GM18873 (cell line): ENCODE measurements around the gene DIP2C.
"Not testable (repeated sequence)": the region's sequence is repeated elsewhere in the genome, so short reads cannot be mapped to it uniquely, and the experiment has no call there.

Experiments used
- ATAC-seq: cut with Tn5 transposase; IDR thresholded peaks from one replicate; pipeline ENCODE4 v1.9.1; 2021; ENCODE audit warnings: mild to moderate bottlenecking, moderate library complexity, moderate number of reproducible peaks; ENCODE audit not compliant: unreplicated experiment, low FRiP score

Gene DIP2C

DNA sequence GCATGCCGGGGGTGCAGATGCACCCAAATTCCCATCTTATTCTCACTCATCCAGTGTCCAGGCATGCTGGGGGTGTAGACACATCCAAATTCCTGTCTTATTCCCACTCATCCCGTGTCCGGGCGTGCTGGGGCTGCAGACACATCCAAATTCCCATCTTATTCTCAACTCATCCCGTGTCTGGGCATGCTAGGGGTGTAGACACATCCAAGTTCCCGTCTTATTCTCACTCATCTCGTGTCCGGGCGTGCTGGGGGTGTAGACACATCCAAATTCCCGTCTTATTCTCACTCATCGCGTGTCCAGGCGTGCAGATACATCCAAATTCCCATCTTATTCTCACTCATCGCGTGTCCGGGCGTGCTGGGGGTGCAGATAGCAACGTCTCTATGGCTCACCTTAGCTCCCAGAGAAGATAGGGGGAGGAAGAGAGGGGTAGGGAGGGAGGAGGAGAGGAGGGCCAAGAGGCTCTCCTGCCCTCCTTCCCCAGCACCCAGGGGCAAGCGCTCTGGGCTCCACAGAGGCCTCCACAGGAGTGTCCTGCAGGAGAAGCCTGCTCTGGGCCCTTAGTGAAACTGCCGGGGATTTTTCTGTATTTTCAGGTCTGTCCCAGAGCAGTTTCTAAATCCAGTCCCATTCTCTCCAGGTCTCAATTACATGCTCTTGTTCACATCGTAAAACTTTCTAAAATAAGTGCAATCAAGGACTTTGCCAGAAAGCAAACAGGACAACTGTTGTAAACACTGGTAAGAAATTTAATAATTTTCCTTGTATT lies 210.8 kb downstream of the DIP2C start:
- ATAC-seq, result no peak

DNA sequence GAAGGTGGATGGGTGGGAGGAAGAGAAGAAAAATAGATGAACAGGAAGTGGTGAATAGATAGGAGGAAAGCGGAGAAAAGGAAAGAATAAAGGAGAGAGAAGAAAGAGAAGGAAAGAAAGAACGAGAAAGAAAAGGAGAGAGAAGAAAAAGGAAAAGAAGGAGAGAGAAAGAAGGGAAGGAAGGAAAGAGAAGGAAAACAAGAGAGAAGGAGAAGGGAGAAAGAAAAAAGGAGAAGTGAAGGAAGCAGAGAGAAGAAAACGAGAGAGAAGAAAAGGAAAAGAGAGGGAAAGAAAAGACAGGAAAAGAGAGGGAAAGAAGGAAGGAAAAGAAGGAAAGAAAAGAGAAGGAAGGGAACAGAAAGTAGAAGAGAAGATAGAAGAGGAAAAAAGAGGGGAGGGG lies 211.8 kb downstream of the DIP2C start:
- ATAC-seq, result no peak

DNA sequence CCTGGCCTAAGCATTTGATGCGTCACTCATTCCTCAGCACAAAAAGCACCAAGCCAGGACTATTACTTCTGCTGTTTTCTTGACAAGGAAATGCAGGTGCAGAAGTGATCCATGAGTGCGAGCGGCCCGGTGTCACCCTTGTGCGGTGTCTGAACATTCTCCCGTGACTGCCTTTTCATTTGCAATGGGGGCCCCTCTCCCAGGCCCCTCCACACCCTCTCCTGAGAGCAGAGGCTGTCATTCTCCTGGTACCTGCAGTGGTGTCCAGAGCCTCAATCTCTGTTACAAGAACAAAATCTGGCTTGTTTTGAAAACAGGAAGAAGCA lies 213.1 kb downstream of the DIP2C start:
- ATAC-seq, result no peak

DNA sequence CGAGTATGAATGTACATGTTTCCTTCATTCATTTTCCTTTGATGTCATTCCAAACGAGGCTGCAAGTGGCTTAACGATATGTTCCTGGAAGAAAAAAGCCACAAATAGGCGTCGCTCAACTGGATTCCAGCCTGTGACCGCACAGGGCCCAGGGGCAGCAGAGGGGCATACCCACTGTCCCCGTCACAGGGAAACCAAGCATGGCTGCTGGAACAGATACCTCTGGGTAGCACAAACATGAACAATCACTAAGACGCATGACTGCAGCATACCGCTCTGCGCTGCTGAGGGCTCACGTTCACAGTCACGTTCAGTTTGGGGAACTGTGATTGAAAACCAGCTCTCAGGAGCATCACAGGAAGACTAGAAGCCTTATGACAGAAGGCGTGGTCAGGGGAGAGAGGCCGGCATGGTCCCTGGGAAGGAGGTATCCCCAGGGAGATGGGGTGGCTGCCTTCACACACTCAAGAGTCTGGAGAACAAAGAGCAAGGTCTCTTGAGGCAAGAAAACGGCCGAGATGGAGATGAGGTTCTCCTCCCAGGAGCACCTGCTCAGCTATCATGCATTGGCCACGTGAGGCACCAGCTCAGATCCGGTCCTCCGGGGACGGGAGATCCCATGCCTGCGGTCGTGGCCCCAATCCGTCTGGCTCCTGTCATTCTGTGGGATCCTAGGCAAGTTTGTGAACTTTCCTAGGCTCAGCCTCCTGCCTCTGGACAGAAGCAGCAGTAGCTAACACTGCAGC lies 213.6 kb downstream of the DIP2C start:
- no peak for ATAC-seq

DNA sequence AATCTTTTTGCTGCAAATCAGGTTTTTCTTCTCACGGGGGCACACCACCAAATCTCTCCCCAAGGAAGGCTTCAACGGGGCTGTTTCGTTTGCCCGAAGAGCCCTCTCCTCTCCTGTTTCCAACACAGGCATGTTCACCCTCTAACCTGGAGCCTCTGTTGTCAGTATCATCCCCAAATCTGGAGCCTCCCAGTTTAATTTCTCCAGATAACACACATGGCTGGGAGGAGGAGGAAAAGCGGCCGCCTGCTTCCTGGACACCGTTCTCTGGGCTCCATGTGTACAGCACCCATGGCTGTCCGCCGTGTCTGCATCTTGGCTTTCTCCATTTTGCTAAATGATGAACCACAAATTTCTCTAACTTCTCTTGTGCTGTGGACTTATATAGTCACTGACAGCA lies 214.5 kb downstream of the DIP2C start:
- no peak for ATAC-seq

DNA sequence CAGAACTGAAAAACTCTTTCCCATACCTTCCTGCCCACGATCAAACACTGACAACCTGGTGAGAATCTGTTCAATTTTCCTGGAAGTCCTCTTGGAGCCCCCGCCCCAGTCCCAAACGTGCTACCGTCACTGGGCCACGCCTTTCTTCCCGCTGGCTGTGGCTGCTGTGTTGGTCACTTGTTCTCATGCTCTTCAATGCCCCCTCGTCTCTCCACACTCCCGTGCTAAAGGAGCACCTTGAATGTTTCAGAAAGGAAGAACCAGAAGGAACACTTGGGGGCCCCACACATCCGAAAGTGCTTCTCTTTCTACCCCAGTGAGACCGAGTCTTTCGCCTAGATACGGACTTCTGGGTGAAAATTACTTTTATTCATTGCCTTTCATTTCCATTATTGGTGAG lies 215.1 kb downstream of the DIP2C start:
- no peak for ATAC-seq

DNA sequence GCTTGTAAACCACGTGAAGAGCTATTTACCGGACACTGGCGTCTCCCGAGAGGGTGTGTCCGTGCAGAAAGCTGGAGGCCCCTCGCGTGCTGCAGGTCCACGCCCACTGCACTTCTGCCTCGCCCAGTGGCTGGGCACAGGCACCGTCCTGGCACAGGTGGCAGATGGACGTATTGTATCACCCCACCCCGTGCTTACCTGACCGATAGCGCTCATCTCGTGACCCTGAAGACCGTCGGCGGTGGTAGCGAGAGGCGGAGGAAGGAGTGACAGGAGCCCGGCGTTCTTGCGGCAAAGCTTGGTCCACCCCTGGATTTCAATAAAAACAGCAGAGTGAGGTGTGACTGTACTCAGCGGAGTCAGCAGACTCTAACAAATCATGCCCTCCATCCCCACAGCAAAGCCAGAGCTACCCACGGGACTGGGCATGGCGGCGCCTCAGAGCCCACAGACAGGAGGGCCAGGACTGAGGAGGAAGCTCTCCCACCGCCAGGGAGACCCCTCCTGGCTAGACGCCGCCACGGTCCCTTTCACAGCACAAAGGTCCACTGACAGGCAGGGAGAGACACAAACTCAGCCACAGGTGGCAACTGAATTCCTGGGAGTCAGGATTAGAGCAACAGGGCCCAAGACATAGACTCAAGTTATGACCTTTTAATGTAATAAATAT lies 217.1 kb downstream of the DIP2C start:
- ATAC-seq, result no peak

DNA sequence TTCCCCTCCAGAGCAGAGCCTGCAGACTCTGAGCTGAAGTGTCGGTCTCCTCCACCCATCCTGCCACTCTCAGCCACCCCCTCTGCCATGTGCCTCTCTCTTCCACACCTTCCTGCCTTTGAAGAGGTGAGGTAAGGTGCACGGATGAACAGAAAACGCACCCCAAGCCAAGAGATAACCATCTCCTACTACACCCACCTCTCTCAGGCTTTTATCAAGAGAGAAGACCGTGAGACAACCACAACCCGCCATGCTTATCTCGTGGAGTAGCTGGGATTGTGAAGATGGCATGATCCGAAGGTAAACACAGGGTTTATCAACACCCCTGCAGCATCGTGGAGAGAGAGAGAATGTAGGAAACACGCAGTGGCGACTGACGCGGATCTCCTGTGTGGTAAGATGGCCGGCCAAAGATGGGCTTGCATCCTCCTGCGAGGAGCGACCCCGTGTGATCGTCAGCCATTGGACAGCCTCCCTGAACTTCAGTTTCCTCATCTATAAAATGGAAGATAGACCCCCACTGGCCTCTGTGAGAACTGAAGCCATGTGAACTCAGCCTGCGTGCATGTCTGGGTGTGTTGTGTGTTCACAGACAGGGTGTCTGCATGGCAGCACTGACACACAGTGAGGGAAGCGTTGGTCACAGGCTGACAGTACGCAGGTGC lies 219.0 kb downstream of the DIP2C start:
- no peak for ATAC-seq

DNA sequence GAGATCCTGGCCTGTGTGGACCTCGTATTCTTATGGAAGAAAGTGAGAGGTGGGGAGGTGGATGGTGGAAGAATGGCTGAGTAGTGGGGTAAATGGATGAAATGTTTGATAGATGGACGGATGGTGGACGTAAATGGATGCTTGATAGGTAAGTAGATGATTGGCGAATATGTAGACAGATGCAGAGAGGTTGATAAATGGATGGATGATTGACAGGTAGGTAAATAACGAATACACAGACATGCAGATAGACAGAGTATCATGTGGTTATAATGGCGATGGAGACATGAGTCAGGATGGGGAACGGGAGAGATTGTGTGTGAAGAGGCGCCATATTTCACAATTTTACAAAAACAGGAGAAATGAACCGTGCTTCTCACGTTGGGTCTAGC lies 219.5 kb downstream of the DIP2C start:
- ATAC-seq, result no peak

DNA sequence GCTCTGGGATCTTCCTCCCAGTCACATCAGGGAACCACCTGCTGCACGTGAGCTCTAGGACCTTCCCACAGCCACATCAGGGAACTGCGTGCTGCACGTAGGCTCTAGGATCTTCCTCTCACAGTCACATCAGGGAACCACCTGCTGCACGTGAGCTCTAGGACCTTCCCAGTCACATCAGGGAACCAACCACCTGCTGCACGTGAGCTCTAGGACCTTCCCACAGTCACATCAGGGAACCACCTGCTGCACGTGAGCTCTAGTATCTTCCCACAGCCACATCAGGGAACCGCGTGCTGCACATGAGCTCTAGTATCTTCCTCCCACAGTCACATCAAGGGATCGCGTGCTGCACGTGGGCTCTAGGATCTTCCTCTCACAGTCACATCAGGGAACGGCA lies 229.7 kb downstream of the DIP2C start:
- ATAC-seq, result no peak

DNA sequence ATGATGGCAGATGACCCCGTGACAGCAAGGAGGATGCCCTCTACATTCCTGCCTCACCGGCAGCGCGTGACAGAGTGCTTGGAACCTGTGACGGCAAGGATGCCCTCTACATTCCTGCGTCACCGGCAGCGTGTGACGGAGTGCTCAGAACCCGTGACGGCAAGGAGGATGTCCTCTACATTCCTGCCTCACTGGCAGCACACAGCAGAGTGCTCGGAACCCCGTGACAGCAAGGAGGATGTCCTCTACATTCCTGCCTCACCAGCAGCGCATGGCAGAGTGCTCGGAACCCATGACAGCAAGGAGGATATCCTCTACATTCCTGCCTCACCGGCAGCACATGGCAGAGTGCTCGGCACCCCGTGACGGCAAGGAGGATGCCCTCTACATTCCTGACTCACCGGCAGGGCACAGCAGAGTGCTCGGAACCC lies 231.0 kb downstream of the DIP2C start:
- ATAC-seq, result no peak

DNA sequence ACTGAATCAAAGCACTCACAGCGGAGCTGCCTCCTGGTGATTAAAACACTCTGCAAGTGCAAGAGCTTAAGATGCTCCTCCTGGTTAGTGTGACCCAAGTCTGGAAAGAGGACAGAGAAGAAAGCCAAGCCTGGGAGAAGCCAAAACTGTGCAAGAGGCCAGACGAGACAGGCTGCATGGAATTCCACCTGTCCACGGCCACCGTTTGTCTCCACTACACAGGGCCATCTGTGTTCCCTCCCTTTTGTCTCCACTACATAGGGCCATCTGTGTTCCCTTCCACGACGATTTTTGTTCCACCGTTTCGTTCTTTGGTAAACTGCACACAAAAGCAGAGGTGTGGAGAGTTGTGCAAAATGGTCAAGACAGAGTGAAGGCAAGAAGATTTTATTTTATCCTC lies 233.0 kb downstream of the DIP2C start:
- ATAC-seq, result no peak

DNA sequence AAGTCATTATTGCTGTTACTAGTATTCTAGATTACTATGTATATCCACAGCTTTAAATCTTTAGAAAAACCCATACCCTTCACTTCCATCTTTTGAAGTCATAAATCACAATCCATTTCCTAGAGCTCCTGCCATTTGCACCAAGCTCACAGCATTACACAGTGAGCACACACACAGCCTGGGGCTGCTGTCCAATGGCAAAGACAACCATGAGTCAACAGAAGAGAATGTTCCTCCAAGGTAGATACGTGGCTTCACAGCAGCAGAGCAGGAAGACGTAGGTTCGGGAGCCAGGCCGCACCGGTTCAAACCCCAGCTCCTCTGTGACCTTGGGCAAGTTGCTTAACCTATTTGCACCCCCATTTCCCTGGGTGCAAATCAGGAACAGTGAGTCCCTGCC lies 234.6 kb downstream of the DIP2C start:
- ATAC-seq, result no peak

DNA sequence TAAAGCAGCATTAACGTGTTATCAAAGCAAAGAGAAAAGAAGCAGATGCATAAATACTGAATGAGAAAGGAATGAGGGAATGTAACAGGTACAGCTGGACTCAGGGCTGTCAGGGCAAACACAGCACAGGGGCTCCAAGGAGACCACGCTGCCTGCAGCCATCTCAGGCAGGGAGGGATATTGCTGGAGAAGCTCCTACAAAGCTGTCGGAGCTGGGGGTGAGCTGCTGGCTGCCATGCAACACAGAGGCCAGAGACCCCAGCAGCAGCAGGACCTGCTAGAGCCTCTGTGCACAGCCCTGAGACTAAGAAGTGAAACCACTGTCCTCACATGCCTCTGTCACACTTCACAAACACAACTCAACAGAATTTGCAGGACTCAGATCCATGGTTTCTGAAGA lies 235.8 kb downstream of the DIP2C start:
- no peak for ATAC-seq

DNA sequence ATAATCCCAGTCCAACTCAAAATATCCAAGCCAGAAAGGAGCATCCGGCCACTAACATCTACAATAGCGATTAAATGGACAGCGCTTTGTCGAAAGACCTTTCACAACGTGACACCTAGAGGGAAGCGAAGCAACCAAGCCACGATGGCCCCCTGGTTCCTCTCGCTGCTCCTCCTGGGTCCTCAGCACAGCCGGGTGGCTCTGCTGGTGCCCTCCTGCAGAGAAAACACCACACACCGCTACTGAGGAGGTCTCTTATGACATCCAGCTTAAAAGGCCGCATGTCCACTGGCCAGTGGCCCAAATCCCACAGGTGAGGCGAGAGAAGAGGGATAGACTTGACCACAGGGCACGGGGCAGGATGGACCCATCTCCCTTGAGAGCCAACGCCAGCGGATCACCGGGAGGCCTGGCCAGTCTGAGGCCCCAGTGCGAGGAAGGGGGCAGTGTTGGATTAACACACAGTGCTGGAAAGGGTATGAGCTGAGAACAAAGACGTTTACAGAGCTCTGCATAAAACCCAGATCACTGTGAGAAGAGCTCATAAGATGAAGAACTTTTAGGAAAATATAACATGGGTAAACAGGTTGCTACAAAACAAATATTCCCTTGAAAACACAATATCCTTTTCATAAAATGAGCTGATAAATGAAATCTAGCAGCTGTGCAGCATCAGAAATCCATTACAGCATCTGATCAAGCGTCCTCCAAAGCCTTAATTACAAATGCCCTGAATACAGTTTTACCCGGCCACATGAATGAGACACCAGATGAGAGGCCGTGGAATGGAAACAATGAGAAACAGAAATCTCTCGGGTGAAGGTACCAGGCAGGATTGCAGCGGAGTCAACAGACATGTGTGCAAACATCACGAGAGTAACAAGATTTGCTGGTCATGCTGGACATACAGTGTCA lies 236.7 kb downstream of the DIP2C start:
- no peak for ATAC-seq

DNA sequence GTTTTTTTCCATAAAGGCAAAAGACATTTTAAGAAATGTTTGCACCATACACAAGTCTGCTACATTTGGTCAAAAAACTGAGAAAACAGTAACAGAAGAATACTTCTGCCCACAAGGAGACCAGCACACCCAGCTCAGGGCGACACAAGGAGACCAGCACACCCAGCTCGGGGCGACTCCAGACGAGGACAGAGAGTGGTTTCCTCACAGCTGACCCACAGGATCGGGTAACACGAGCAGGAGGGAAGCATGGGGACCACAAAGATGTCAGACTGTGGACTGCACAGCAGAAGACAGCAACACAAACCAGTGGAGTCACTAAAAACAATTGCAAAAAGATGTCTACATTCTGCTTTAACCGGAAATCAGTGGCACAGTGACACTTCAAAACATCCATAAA lies 237.6 kb downstream of the DIP2C start:
- no peak for ATAC-seq

DNA sequence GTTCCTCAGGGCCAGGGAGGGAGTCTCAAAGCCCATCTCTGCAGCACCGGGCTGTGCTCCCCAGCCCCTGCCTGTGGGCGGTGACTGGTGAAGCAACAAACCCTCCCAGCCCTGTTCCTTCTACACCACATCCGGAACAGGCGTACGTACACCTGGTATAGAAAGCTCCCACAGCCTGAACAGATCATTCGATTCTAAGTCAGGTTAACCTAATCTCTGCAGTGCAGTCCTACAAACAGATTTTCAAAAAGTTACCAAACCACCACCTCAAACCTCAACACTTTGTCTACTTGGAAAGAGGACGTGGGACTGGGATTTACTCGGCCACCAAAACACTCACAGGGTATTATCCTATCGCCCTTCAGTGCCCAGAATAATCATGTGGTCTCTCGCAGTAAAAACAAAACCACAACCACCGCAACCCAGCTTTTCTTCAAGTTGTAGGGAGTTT lies 238.4 kb downstream of the DIP2C start:
- ATAC-seq, result peak; percentile 99

DNA sequence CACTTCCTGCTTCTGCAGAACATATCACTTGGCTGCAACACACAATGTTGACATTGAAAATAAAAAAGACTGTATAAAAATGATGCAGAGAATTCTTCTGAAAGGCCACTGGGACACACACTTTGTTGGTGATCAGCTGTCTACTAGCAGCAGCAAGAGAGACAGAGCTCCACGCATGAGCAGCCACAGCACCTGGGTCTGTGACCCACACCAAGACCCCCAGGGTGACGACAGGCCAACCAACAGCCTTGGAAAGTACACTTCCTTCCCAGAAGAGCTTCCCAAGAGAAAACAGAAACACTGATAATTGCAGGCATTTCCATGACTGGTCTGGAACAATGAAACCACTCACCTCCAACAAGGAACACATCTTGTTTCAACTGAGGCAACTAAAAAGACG lies 239.0 kb downstream of the DIP2C start:
- no peak for ATAC-seq

DNA sequence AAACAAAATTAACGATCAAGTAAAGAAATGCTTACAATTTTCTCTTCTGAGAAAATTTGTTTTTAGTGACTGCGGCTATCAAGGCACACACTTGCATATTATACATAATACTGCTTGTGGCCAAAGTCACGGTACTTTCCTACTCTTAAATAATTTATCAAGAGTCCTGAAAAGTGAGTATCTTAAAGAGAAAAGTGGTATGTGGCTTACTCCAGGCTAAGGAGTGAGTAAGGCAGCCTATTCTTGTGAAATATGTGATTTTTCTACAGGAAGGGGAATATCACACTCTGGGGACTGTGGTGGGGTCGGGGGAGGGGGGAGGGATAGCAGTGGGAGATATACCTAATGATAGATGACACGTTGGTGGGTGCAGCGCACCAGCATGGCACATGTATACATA lies 240.1 kb downstream of the DIP2C start:
- not testable (repeated sequence) for ATAC-seq

DNA sequence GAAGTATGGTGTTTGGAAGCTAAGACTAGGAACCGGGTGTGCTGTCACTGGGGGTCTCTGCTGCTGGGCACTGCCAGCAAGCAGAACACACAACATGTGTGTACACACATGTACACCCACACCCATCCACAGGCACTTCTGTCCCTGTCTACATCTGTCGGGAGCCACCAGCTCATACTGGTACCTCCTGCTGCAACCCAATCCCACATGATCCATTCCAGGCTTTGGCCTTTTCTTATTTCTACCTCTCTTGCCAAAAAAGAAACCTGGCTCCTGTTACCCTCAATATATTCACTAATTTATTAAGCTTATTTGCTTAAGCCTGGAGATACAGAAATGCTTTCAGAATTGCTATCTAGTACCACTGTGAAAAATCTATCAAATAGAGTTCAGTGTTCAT lies 246.0 kb downstream of the DIP2C start:
- ATAC-seq, result no peak
